ENCODE data around the gene NLGN2. TPM values are rescaled to one million over a fixed set of nuclear protein-coding genes. Genes with fewer than 3 reads are reported as not detected.

Gene NLGN2
- total and polyA plus RNA-seq, 2 of the 8 experiments (the other 6 are each of a cell fraction or from before 2014, with no cell fraction given): 21.2 to 62.8 TPM

- Histone ChIP-seq H3K27me3 (replicated peaks in 1 of 4; ENCODE audit: control insufficient read depth in 3 of 4, extremely low read depth in 1 of 4, insufficient read depth in 3 of 4, low read length in 3 of 4) (peaks cover 0 to 16% (median 13%) of the 10 kb centered on the region in 4 experiments; a peak in 6 of 7 replicates), H4K8ac (ENCODE audit: extremely low read depth, insufficient read depth, low read length) (no peak overlapping the region; the same call in 1 of the 2 replicates), H3K9ac (replicated peaks in 1 of 4; ENCODE audit: extremely low read depth in 1 of 4, low read depth in 3 of 4, low read length in 3 of 4) (no peak overlapping the region), H2BK5ac (ENCODE audit: low read depth, low read length) (no peak overlapping the region), H3K56ac (replicated peaks; ENCODE audit: insufficient read length, low read depth, low read length) (no peak overlapping the region), H3K79me1 (ENCODE audit: low read depth, low read length) (no peaks in the 10 kb centered on the region), H2BK20ac (ENCODE audit: low read length) (no peak overlapping the region), H2AFZ (ENCODE audit: low read length) (no peak overlapping the region), H2AK5ac (ENCODE audit: low read depth, low read length) (0 out of 2 replicates have a peak overlapping the region, but pooled peaks have one; percentile 28), H3K27ac (ENCODE audit: low read depth, low read length) (no peak overlapping the region), H3K4me3 (ENCODE audit: extremely low read depth in 1 of 4, insufficient read depth in 2 of 4, low read depth in 3 of 4, low read length in 4 of 4) (peak overlapping the region in 1 of 4 experiments; percentile 66; a peak in 1 of 8 replicates), H4K91ac (replicated peaks; ENCODE audit: insufficient read length, low read length) (no peak overlapping the region), H3K23ac (ENCODE audit: insufficient read length) (no peak overlapping the region), H2BK120ac (replicated peaks; ENCODE audit: low read depth, low read length) (no peak overlapping the region), H3K4me2 (ENCODE audit: insufficient read depth in 1 of 2, low read depth in 2 of 2, low read length in 2 of 2) (peak overlapping the region in 1 of 2 experiments; percentile 77; a peak in 2 of 4 replicates), H3K4me1 (replicated peaks in 1 of 4; ENCODE audit: control insufficient read depth in 3 of 4, insufficient read depth in 4 of 4, low read length in 3 of 4) (peaks cover 3 to 18% (median 16%) of the 10 kb centered on the region in 4 experiments), H3K4ac (replicated peaks; ENCODE audit: insufficient read length, low read depth, low read length) (no peak overlapping the region), H2BK15ac (ENCODE audit: low read length) (no peak overlapping the region), H3K14ac (ENCODE audit: insufficient read length) (no peak overlapping the region), H3K9me3 (ENCODE audit: insufficient read depth in 2 of 2, low read depth in 1 of 2, low read length in 1 of 2) (no peaks in the 10 kb centered on the region), H3K36me3 (ENCODE audit: control insufficient read depth in 2 of 4, insufficient read depth in 4 of 4, low read length in 3 of 4) (no peaks in the 10 kb centered on the region), H3K18ac (ENCODE audit: extremely low read depth, low read length) (no peak overlapping the region), H3K79me2 (ENCODE audit: control insufficient read depth in 1 of 2, insufficient read depth in 2 of 2, low read length in 2 of 2) (no peaks in the 10 kb centered on the region), H4K20me1 (replicated peaks in 1 of 2; ENCODE audit: control insufficient read depth in 1 of 2, insufficient read depth in 2 of 2, low read length in 2 of 2) (no peaks in the 10 kb centered on the region), H4K5ac (ENCODE audit: insufficient read length, low read depth, low read length) (no peak overlapping the region), H3K23me2 (ENCODE audit: low read depth, low read length) (peaks cover 15% of the 10 kb centered on the region; the same call in 1 of the 2 replicates), H2BK12ac (ENCODE audit: low read depth, low read length) (no peak overlapping the region; the same call in 1 of the 2 replicates)
- ChIA-PET CTCF (ENCODE audit: partially characterized antibody) (interaction anchor here (0.6 to 5.4 kb wide), 17 partner anchors 9 to 267 kb away, joined by 3 to 26 read pairs (median 3); partner anchors contain the start of genes MPDU1, TMEM102 and TNFSF13), POLR2A (ENCODE audit: partially characterized antibody) (interaction anchor here (0.9 to 15.5 kb wide), 10 partner anchors 7 to 137 kb away, joined by 3 to 339 read pairs (median 5); partner anchors contain the start of genes POLR2A, SLC35G6, TMEM102 and TMEM256)
- 81% methylated on average over 7 of the region's 7 CpGs; no CpG with 5 or more reads in 1 of the 2 experiments for WGBS, 2 experiments (ENCODE audit: extremely low coverage in 1 of 2, insufficient coverage in 1 of 2, insufficient read length in 1 of 2, insufficient replicate concordance in 2 of 2, low coverage in 1 of 2, low lambda C conversion rate in 2 of 2, missing lambda C conversion rate in 1 of 2)
- no peak for DNase-seq (ENCODE audit: low read depth in 1 of 2, low spot score in 2 of 2)
- no peak for FAIRE-seq
- no peak for TF ChIP-seq GTF2F1 (IDR thresholded peaks at IDR 0.05; ENCODE audit: borderline replicate concordance, low read depth, low read length)
- TF ChIP-seq BCL11A (IDR thresholded peaks at IDR 0.05; ENCODE audit: low read depth in 2 of 2, low read length in 2 of 2): no peak
- no peak for TF ChIP-seq CBX5 (IDR thresholded peaks at IDR 0.05; ENCODE audit: low read depth, low read length)
- no peak for TF ChIP-seq ASH2L (IDR thresholded peaks at IDR 0.05; ENCODE audit: low read length)
- TF ChIP-seq EZH2 (IDR thresholded peaks at IDR 0.05; ENCODE audit: low read depth, low read length, severe bottlenecking): no peak
These were observed 36.1 kb downstream of the NLGN2 start for GRCh38 chr17:7443499-7444485.
